ENCODE results near the gene PRR36.
A peak's percentile ranks its signal among the peaks of the same experiment; 100 is the strongest.

The PRR36 gene

GRCh38 chr19:7905268-7905667, 31.1 kb upstream of the PRR36 start:
- DNase-seq (ENCODE audit: low read depth in 1 of 2, low spot score in 1 of 2), result no peak
- Histone ChIP-seq H3K27ac (replicated peaks) (no peak overlapping the region), H3K27me3 (ENCODE audit: insufficient read depth, poor library complexity, severe bottlenecking) (no peaks in the 10 kb centered on the region), H3K4me3 (replicated peaks; ENCODE audit: insufficient read depth, low read length) (no peak overlapping the region)
- TF ChIP-seq SPI1 (IDR thresholded peaks at IDR 0.05; ENCODE audit: borderline replicate concordance, low read depth) (no peak), REST (IDR thresholded peaks at IDR 0.05; ENCODE audit: insufficient replicate concordance, low read depth) (no peak), CTCF (IDR thresholded peaks at IDR 0.05; ENCODE audit: insufficient read depth, low read length) (no peak), GABPA (IDR thresholded peaks at IDR 0.05; ENCODE audit: low read depth) (no peak), POLR2AphosphoS5 (IDR thresholded peaks at IDR 0.05; ENCODE audit: low read depth) (no peak)

DNA sequence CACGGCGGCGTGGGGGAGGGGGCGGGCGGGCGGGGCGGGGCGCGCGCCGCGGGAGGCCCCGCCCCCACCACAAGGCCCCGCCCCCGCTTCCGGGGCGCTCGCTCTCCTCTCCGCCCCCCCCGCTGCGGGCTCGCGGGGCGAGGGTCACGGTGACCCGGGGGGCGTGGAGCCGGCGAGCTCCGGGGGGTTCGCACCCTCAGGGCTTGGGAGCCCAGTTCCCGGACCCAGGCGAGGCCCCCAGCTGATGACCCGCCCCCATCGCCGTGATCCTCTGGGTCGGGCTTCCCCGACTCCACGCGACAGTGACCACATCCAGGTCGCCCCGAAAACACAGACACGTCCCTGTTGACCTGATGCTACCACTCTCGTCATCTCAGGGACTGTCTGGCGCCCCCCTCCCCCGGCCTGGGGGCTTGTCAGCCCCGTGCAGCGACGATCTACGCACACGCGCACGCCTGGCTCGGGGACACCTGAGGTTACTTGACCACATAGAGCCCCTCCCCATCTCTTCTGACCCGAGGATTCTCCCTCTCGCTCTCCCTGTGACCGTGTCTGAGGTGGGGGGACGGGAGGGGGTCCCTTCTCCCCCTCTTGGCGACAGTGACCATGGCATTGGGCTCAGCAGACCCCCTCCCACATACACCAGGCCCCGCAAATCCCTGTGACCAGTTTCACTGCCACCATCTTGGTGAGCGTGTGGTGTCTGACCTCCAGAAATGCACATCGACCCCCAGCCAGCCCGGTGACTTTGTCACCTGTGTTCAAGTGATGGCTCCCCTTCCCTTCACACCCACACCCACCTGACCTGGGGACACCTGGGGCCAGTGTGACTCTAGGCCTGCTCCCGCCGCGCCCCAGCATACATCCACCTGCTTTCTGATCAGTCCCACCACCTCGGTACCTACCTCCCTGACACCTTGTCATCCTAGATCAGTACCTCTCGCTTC, 30.2 kb upstream of the PRR36 start:
- TF ChIP-seq GABPA (IDR thresholded peaks at IDR 0.05; ENCODE audit: low read depth) (no peak), REST (IDR thresholded peaks at IDR 0.05; ENCODE audit: insufficient replicate concordance, low read depth) (no peak), CTCF (IDR thresholded peaks at IDR 0.05; ENCODE audit: insufficient read depth, low read length) (no peak), SPI1 (IDR thresholded peaks at IDR 0.05; ENCODE audit: borderline replicate concordance, low read depth) (no peak), POLR2AphosphoS5 (IDR thresholded peaks at IDR 0.05; ENCODE audit: low read depth) (no peak; the same call in 1 of the 2 replicates)
- peak; percentile 28 to 57 for DNase-seq (ENCODE audit: low read depth in 1 of 2, low spot score in 1 of 2)
- Histone ChIP-seq H3K27ac (replicated peaks) (peak overlapping the region; percentile 63), H3K4me3 (replicated peaks; ENCODE audit: insufficient read depth, low read length) (peak overlapping the region; percentile 97), H3K27me3 (ENCODE audit: insufficient read depth, poor library complexity, severe bottlenecking) (no peaks in the 10 kb centered on the region)

GRCh38 chr19:7903244-7904073, 29.3 kb upstream of the PRR36 start, which contains the start of gene MAP2K7:
Gene MAP2K7, plus strand, starts transcription at chr19:7903877. Its CDS starts 68 bp downstream, at chr19:7903945.
- H3K27ac ChIP-seq (replicated peaks), result peak within 1 kb of the TSS; percentile 67
- TF ChIP-seq GABPA (IDR thresholded peaks at IDR 0.05; ENCODE audit: low read depth) (no peak), REST (IDR thresholded peaks at IDR 0.05; ENCODE audit: insufficient replicate concordance, low read depth) (no peak), SPI1 (IDR thresholded peaks at IDR 0.05; ENCODE audit: borderline replicate concordance, low read depth) (no peak), POLR2AphosphoS5 (IDR thresholded peaks at IDR 0.05; ENCODE audit: low read depth) (peak; percentile 88), CTCF (IDR thresholded peaks at IDR 0.05; ENCODE audit: insufficient read depth, low read length) (peak; percentile 65)
- peak; percentile 98 to 100 for DNase-seq (ENCODE audit: low read depth in 1 of 2, low spot score in 1 of 2)
- H3K27me3 ChIP-seq (ENCODE audit: insufficient read depth, poor library complexity, severe bottlenecking), result no peaks in the 10 kb centered on the region
- peak within 1 kb of the TSS; percentile 97 for H3K4me3 ChIP-seq (replicated peaks; ENCODE audit: insufficient read depth, low read length)
